CD14-positive monocyte (primary cell): ENCODE measurements around the gene ASPHD2. TPM values are rescaled to one million over a fixed set of nuclear protein-coding genes. Genes with fewer than 3 reads are reported as not detected.

Experiments used
- DNase-seq, 3 donors: peaks; one replicate each; pipeline ENCODE4 v3.0.0-alpha.2; 2011 to 2022
- H2AFZ ChIP-seq: 2 replicates; pipeline ENCODE4 v1.6.0; 2012; ENCODE audit warnings: mild to moderate bottlenecking, low read depth, low read length, inconsistent platforms; ENCODE audit not compliant: insufficient read depth, poor library complexity, severe bottlenecking
- H3K27ac ChIP-seq, 2 donors: 1 replicate in 1 of 2; 2 replicates in 1 of 2; pipeline ENCODE4 v1.5.1; 2012 to 2013; ENCODE audit warnings: low read length in 2 of 2, control low read depth in 1 of 2, inconsistent platforms in 1 of 2, low read depth in 1 of 2, mild to moderate bottlenecking in 1 of 2
- H3K27me3 ChIP-seq, 2 donors: one replicate each; pipeline versions ENCODE4 v1.6.0 to v1.6.1; 2011 to 2013; ENCODE audit warnings: low read length in 2 of 2; ENCODE audit not compliant: control insufficient read depth in 2 of 2, insufficient read depth in 2 of 2
- H3K36me3 ChIP-seq, 2 donors: replicated peaks in 1 of 2; 1 replicate in 1 of 2; 2 replicates in 1 of 2; pipeline versions ENCODE4 v1.5.1 to v1.6.1; 2012 to 2013; ENCODE audit warnings: low read length in 2 of 2, control low read depth in 1 of 2, inconsistent platforms in 1 of 2, mild to moderate bottlenecking in 1 of 2; ENCODE audit not compliant: insufficient read depth in 2 of 2, control insufficient read depth in 1 of 2
- H3K4me1 ChIP-seq, 2 donors: 1 replicate in 1 of 2; 2 replicates in 1 of 2; pipeline versions ENCODE4 v1.5.1 to v1.6.1; 2012 to 2013; ENCODE audit warnings: low read length in 2 of 2, control low read depth in 1 of 2, inconsistent platforms in 1 of 2, mild to moderate bottlenecking in 1 of 2, moderate library complexity in 1 of 2; ENCODE audit not compliant: insufficient read depth in 2 of 2, control insufficient read depth in 1 of 2
- H3K4me2 ChIP-seq: replicated peaks from 2 replicates; pipeline ENCODE3; 2012; ENCODE audit warnings: low read length, moderate library complexity, mild to moderate bottlenecking; ENCODE audit not compliant: poor library complexity, severe bottlenecking; ENCODE audit errors: extremely low read depth
- H3K4me3 ChIP-seq, 3 experiments: fragments of 200-600 bp in 1 of 3; sonication (generic) in 1 of 3; replicated peaks in 1 of 3; 1 replicate in 2 of 3; 2 replicates in 1 of 3; pipeline ENCODE4 v1.5.1; 2011 to 2013; ENCODE audit warnings: low read length in 3 of 3, mild to moderate bottlenecking in 3 of 3, control low read depth in 2 of 3, low read depth in 2 of 3, inconsistent platforms in 1 of 3, moderate library complexity in 1 of 3
- H3K79me2 ChIP-seq: 2 replicates; pipeline ENCODE4 v1.6.0; 2012; ENCODE audit warnings: mild to moderate bottlenecking, control low read depth, inconsistent platforms, low read length, moderate library complexity; ENCODE audit not compliant: insufficient read depth
- H3K9ac ChIP-seq: 2 replicates; pipeline ENCODE4 v1.6.0; 2017; ENCODE audit warnings: low read length, mild to moderate bottlenecking; ENCODE audit not compliant: insufficient read depth, poor library complexity, severe bottlenecking
- H3K9me3 ChIP-seq, 2 donors: replicated peaks in 1 of 2; 1 replicate in 1 of 2; 2 replicates in 1 of 2; pipeline versions ENCODE4 v1.5.1 to v1.6.1; 2012 to 2013; ENCODE audit warnings: low read length in 2 of 2, control low read depth in 1 of 2; ENCODE audit not compliant: control insufficient read depth in 1 of 2, insufficient read depth in 1 of 2
- H4K20me1 ChIP-seq: 2 replicates; pipeline ENCODE4 v1.6.0; 2012; ENCODE audit warnings: mild to moderate bottlenecking, low read length, control low read depth, moderate library complexity; ENCODE audit not compliant: insufficient read depth
- H3K27ac Mint-ChIP-seq, 7 donors: one replicate each; pipeline ENCODE4 v1.8.0; 2020; ENCODE audit warnings: mild to moderate bottlenecking in 7 of 7, mixed read lengths in 7 of 7, moderate library complexity in 6 of 7, inconsistent platforms in 2 of 7
- H3K27me3 Mint-ChIP-seq, 3 donors: one replicate each; pipeline ENCODE4 v1.8.0; 2021 to 2022; ENCODE audit warnings: low read depth in 3 of 3, mild to moderate bottlenecking in 3 of 3, mixed read lengths in 3 of 3, moderate library complexity in 3 of 3, inconsistent platforms in 1 of 3
- H3K36me3 Mint-ChIP-seq, 2 donors: one replicate each; pipeline ENCODE4 v1.8.0; 2020; ENCODE audit warnings: mixed read lengths in 2 of 2, inconsistent platforms in 1 of 2, mild to moderate bottlenecking in 1 of 2
- H3K4me1 Mint-ChIP-seq: one replicate; pipeline ENCODE4 v1.8.0; 2020; ENCODE audit warnings: mild to moderate bottlenecking, mixed read lengths
- H3K4me3 Mint-ChIP-seq, 2 donors: one replicate each; pipeline ENCODE4 v1.8.0; 2020; ENCODE audit warnings: mild to moderate bottlenecking in 2 of 2, mixed read lengths in 2 of 2, moderate library complexity in 1 of 2
- H3K9me3 Mint-ChIP-seq, 7 donors: one replicate each; pipeline ENCODE4 v1.8.0; 2020 to 2022; ENCODE audit warnings: mixed read lengths in 7 of 7, mild to moderate bottlenecking in 6 of 7, moderate library complexity in 6 of 7, inconsistent platforms in 2 of 7
- WGBS: methylation state at CpG from one replicate; pipeline ENCODE4 v1.1.5; 2013; ENCODE audit warnings: missing lambda C conversion rate; ENCODE audit not compliant: insufficient coverage; 5-methylcytosine and 5-hydroxymethylcytosine counted together
- intact Hi-C, 2 donors: fragments of 100-400 bp; cut with micrococcal nuclease; formaldehyde crosslinking; loops; one replicate each; pipeline versions ENCODE4 v1.15.0 to v1.15.1; 2023
- polyA plus RNA-seq, 3 donors: library from polyadenylated mRNA; depleted of rRNA in 1 of 3; unstranded in 2 of 3; stranded (reverse) in 1 of 3; fragments of 300-500 nt in 2 of 3; fragments of >200 nt in 1 of 3; fragmentation: Illumina TruSeq in 2 of 3; gene quantifications; 1 replicate in 2 of 3; 2 replicates in 1 of 3; pipeline ENCODE4 v1.2.3, GENCODE V29; 2012 to 2021
- TF ChIP-seq, protein P1 (sequence below): fragments of 200-600 bp; IDR thresholded peaks from one replicate; pipeline ENCODE4 v1.8.0; 2022; ENCODE audit warnings: antibody characterized with exemption, mild to moderate bottlenecking

ASPHD2 gene
- polyA plus RNA-seq, 3 donors: 2.6 to 6.2 (median 4.1) TPM

DNA sequence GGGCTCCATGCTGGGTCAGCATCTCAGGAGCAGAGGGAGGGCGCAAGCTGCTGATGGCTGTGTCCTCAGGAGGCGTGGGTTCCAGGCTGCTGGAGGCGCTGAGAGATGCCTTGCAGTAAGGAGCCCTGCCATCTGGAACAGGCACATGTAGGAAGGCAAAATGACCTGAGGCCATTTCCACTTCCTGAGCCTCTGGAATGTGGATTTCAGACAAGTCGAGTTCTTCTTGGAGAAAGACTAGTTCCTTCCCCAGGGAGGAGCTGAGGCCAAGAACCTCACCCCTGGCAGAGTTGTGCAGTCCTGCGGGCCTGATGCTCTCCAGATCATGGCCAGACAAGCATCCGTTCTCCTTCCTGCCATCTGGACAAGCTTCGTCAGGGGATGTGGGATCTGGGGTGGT, 35.3 kb downstream of the ASPHD2 start:
- Histone ChIP-seq H4K20me1 (no peaks in the 10 kb centered on the region), H3K4me3 (no peak overlapping the region), H2AFZ (no peak overlapping the region), H3K9me3 (no peaks in the 10 kb centered on the region), H3K4me2 (no peak overlapping the region), H3K36me3 (peaks cover 71 to 91% of the 10 kb centered on the region in 2 donors), H3K79me2 (no peaks in the 10 kb centered on the region), H3K27me3 (no peaks in the 10 kb centered on the region), H3K4me1 (no peaks in the 10 kb centered on the region), H3K27ac (no peak overlapping the region), H3K9ac (no peak overlapping the region)
- Mint-ChIP-seq H3K9me3 (no peaks in the 10 kb centered on the region), H3K36me3 (peaks cover 70 to 81% of the 10 kb centered on the region in 2 donors), H3K4me1 (peaks cover 7% of the 10 kb centered on the region), H3K27ac (no peak overlapping the region), H3K4me3 (no peak overlapping the region), H3K27me3 (peaks cover 0 to 3% (median 0%) of the 10 kb centered on the region in 3 donors)
- TF ChIP-seq, protein P1, sequence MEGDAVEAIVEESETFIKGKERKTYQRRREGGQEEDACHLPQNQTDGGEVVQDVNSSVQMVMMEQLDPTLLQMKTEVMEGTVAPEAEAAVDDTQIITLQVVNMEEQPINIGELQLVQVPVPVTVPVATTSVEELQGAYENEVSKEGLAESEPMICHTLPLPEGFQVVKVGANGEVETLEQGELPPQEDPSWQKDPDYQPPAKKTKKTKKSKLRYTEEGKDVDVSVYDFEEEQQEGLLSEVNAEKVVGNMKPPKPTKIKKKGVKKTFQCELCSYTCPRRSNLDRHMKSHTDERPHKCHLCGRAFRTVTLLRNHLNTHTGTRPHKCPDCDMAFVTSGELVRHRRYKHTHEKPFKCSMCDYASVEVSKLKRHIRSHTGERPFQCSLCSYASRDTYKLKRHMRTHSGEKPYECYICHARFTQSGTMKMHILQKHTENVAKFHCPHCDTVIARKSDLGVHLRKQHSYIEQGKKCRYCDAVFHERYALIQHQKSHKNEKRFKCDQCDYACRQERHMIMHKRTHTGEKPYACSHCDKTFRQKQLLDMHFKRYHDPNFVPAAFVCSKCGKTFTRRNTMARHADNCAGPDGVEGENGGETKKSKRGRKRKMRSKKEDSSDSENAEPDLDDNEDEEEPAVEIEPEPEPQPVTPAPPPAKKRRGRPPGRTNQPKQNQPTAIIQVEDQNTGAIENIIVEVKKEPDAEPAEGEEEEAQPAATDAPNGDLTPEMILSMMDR: no peak
- intact Hi-C loops: no loop called here
- no peak for DNase-seq
- 96% methylated on average over 7 of the region's 7 CpGs for WGBS

DNA sequence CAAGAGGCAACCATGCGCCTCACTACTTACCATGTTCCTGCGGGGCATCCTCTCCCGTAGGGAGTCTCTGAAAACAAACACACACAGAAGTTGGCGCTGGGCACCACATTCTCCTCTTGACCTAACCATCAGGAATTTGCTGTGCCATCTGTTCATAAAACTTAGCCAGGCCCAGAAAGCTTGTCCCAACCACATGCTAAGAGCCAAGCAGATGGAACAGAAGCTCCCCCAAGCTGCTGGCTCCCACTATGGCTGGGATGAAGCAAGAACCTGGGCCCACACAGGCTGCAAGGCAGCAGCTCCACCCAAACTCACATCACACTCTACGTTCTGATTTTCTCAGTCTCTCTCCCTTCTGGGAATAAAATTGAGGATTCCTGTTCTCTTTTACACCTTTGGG, 37.1 kb downstream of the ASPHD2 start:
- Histone ChIP-seq H3K27me3 (no peaks in the 10 kb centered on the region), H3K4me1 (no peaks in the 10 kb centered on the region), H2AFZ (no peak overlapping the region), H4K20me1 (no peaks in the 10 kb centered on the region), H3K36me3 (peaks cover 77 to 91% of the 10 kb centered on the region in 2 donors), H3K27ac (no peak overlapping the region), H3K9ac (no peak overlapping the region), H3K4me3 (no peak overlapping the region), H3K79me2 (no peaks in the 10 kb centered on the region), H3K9me3 (no peaks in the 10 kb centered on the region), H3K4me2 (no peak overlapping the region)
- no peaks in the 10 kb centered on the region for H3K9me3 Mint-ChIP-seq
- 100% methylated on average over 5 of the region's 5 CpGs for WGBS
- intact Hi-C loops: no loop called here
- H3K27me3 Mint-ChIP-seq: peaks cover 0 to 6% (median 0%) of the 10 kb centered on the region in 3 donors
- H3K27ac Mint-ChIP-seq: no peak overlapping the region
- no peak overlapping the region for H3K4me3 Mint-ChIP-seq
- H3K36me3 Mint-ChIP-seq: peaks cover 79 to 93% of the 10 kb centered on the region in 2 donors
- H3K4me1 Mint-ChIP-seq: peaks cover 7% of the 10 kb centered on the region
- no peak for DNase-seq
- TF ChIP-seq, protein P1: no peak
